Natural killer cell (primary cell): ENCODE data around the gene ATP1A4. TPM values are rescaled to one million over a fixed set of nuclear protein-coding genes. Genes with fewer than 3 reads are reported as not detected.
"Not testable (repeated sequence)": the region's sequence is repeated elsewhere in the genome, so short reads cannot be mapped to it uniquely, and the experiment has no call there.

Source experiments
- ATAC-seq, 3 donors: fragments of 150-1000 bp in 2 of 3; fragments of 200-7000 bp in 1 of 3; cut with Tn5 transposase; 1 replicate in 1 of 3; 2 replicates in 2 of 3; pipeline ENCODE4 v1.10.0; 2021; ENCODE audit warnings: mild to moderate bottlenecking in 2 of 3, moderate library complexity in 2 of 3
- DNase-seq, 2 donors: peaks; one replicate each; pipeline versions ENCODE4 v3.0.0 to v3.0.0-alpha.2; 2013 to 2021; ENCODE audit warnings: mixed read lengths in 1 of 2
- H3K27ac ChIP-seq: one replicate; pipeline ENCODE4 v1.5.1; 2013; ENCODE audit warnings: mild to moderate bottlenecking, low read length
- H3K27me3 ChIP-seq: one replicate; pipeline ENCODE4 v1.6.1; 2013; ENCODE audit warnings: low read length; ENCODE audit not compliant: control insufficient read depth, insufficient read depth
- H3K36me3 ChIP-seq: one replicate; pipeline ENCODE4 v1.6.1; 2013; ENCODE audit warnings: low read length; ENCODE audit not compliant: control insufficient read depth, insufficient read depth
- H3K4me1 ChIP-seq: one replicate; pipeline ENCODE4 v1.6.1; 2013; ENCODE audit warnings: low read length; ENCODE audit not compliant: control insufficient read depth, insufficient read depth
- H3K4me3 ChIP-seq: one replicate; pipeline ENCODE4 v1.5.1; 2013; ENCODE audit warnings: low read length
- H3K9me3 ChIP-seq: one replicate; pipeline ENCODE4 v1.6.1; 2013; ENCODE audit warnings: low read length; ENCODE audit not compliant: control insufficient read depth, insufficient read depth
- H3K27ac Mint-ChIP-seq, 2 donors: one replicate each; pipeline ENCODE4 v1.8.0; 2022; ENCODE audit warnings: mild to moderate bottlenecking in 2 of 2, mixed read lengths in 2 of 2, moderate library complexity in 1 of 2
- H3K27me3 Mint-ChIP-seq, 2 donors: one replicate each; pipeline ENCODE4 v1.8.0; 2022; ENCODE audit warnings: low read depth in 2 of 2, mixed read lengths in 2 of 2
- H3K36me3 Mint-ChIP-seq: one replicate; pipeline ENCODE4 v1.8.0; 2022; ENCODE audit warnings: mixed read lengths
- H3K4me1 Mint-ChIP-seq, 2 donors: one replicate each; pipeline ENCODE4 v1.8.0; 2022; ENCODE audit warnings: mixed read lengths in 2 of 2
- H3K4me3 Mint-ChIP-seq: one replicate; pipeline ENCODE4 v1.8.0; 2022; ENCODE audit warnings: mild to moderate bottlenecking, moderate library complexity, mixed read lengths
- H3K9me3 Mint-ChIP-seq, 2 donors: one replicate each; pipeline ENCODE4 v1.8.0; 2022; ENCODE audit warnings: mixed read lengths in 2 of 2
- WGBS: methylation state at CpG from one replicate; pipeline ENCODE4 v1.1.7; 2013; ENCODE audit warnings: missing lambda C conversion rate; ENCODE audit not compliant: insufficient coverage; 5-methylcytosine and 5-hydroxymethylcytosine counted together
- intact Hi-C: fragments of 100-400 bp; cut with micrococcal nuclease; formaldehyde crosslinking; loops from one replicate; pipeline ENCODE4 v1.14.2; 2022
- total RNA-seq, 4 donors: library from RNA; stranded (reverse); fragments of 120-200 nt in 1 of 4; gene quantifications; one replicate each; pipeline versions ENCODE4 v1.2.3 to v1.2.4, GENCODE V29; 2013 to 2022
- TF ChIP-seq, protein P1 (sequence below): fragments of 200-600 bp; IDR thresholded peaks from one replicate; pipeline ENCODE4 v1.8.0; 2022; ENCODE audit warnings: antibody characterized with exemption

The ATP1A4 gene
- total RNA-seq, 3 donors from 2014 or later (not counting 1 experiment from before 2014, with no cell fraction given): not detected

DNA sequence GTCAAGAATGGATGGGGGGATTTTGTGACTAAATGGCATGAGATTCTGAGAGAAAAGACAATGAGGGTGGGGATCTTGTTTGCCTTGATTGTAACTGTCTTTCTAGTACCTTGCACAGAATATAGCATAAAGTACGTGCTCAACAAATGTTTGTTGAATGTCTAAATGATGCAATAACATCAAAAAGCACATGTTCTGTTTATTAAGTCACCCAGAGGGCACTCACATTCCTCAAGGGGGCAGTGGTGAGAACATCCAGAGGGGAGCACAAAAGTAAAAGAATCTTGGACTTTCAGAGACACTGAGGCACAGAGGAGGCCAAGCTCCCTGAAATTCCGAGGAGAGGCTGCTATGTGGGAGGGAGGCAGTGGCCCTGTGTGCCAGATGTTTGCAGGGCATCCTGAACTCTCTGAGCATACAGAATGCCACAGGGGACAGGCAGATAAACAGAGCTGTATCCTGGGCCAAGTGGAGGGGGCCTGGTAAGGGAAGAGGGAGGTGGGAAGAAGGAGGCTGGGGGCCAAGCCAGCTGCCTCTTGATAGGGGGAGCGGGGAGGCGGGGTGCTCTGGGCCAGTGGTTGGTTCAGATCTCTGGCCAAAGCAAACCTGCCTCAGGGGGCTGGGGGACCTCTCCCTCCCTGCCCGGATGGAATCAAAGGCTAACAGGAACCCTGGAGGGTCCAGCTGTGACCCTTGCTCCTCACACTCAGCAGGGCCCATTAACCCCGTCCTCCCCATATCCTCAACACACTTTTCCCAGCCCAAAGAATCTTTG is 42.3 kb upstream of the ATP1A4 start:
- no peak overlapping the region for H3K4me3 Mint-ChIP-seq
- peaks cover 6 to 18% of the 10 kb centered on the region in 2 donors for H3K27me3 Mint-ChIP-seq
- no peak overlapping the region for H3K27ac ChIP-seq
- 74% methylated on average over 6 of the region's 6 CpGs for WGBS
- peak in 2 of 3 donors; percentile 58 to 59 for ATAC-seq
- no peaks in the 10 kb centered on the region for H3K4me1 Mint-ChIP-seq
- H3K36me3 ChIP-seq: no peaks in the 10 kb centered on the region
- no peak overlapping the region for H3K27ac Mint-ChIP-seq
- peak in 1 of 2 donors; percentile 67 for DNase-seq
- no peaks in the 10 kb centered on the region for H3K27me3 ChIP-seq
- intact Hi-C loops: loop anchor here (2.0 kb wide), 1 partner anchor 144 kb away; no protein-coding TSS in a partner anchor
- no peaks in the 10 kb centered on the region for H3K36me3 Mint-ChIP-seq
- TF ChIP-seq, protein P1, sequence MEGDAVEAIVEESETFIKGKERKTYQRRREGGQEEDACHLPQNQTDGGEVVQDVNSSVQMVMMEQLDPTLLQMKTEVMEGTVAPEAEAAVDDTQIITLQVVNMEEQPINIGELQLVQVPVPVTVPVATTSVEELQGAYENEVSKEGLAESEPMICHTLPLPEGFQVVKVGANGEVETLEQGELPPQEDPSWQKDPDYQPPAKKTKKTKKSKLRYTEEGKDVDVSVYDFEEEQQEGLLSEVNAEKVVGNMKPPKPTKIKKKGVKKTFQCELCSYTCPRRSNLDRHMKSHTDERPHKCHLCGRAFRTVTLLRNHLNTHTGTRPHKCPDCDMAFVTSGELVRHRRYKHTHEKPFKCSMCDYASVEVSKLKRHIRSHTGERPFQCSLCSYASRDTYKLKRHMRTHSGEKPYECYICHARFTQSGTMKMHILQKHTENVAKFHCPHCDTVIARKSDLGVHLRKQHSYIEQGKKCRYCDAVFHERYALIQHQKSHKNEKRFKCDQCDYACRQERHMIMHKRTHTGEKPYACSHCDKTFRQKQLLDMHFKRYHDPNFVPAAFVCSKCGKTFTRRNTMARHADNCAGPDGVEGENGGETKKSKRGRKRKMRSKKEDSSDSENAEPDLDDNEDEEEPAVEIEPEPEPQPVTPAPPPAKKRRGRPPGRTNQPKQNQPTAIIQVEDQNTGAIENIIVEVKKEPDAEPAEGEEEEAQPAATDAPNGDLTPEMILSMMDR: no peak
- no peak overlapping the region for H3K4me3 ChIP-seq
- H3K9me3 ChIP-seq: no peaks in the 10 kb centered on the region
- H3K9me3 Mint-ChIP-seq: no peaks in the 10 kb centered on the region
- H3K4me1 ChIP-seq: no peaks in the 10 kb centered on the region

DNA sequence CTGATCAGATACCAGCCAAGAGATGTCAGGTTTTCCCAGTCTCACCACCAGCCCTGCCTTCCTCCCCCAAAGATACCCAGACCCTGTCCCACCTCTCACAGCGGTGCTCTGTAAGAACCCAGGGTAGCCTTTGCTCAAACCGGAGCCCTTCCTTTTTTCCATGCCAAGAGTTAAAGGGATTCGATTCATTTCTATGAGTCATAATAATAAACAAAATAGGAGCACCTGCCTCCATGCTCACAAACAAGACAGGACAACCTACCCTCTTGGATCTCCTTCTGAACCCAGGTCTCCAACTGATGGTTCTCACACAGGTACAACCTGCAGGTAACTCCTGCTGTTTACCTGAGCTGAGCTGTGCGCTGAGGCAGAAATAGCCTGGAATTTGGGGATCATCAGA is 41.7 kb upstream of the ATP1A4 start:
- Histone ChIP-seq H3K27me3 (no peaks in the 10 kb centered on the region), H3K4me1 (no peaks in the 10 kb centered on the region), H3K9me3 (no peaks in the 10 kb centered on the region), H3K36me3 (no peaks in the 10 kb centered on the region), H3K27ac (no peak overlapping the region), H3K4me3 (no peak overlapping the region)
- Mint-ChIP-seq H3K9me3 (no peaks in the 10 kb centered on the region), H3K27ac (no peak overlapping the region), H3K27me3 (peaks cover 6 to 18% of the 10 kb centered on the region in 2 donors), H3K4me3 (no peak overlapping the region), H3K36me3 (no peaks in the 10 kb centered on the region), H3K4me1 (no peaks in the 10 kb centered on the region)
- DNase-seq (no peak), ATAC-seq (no peak)
- TF ChIP-seq, protein P1: no peak
- intact Hi-C loops: loop anchor here (2.0 kb wide), 1 partner anchor 143 kb away; no protein-coding TSS in a partner anchor
- WGBS: 88% methylated on average over 4 of the region's 4 CpGs

DNA sequence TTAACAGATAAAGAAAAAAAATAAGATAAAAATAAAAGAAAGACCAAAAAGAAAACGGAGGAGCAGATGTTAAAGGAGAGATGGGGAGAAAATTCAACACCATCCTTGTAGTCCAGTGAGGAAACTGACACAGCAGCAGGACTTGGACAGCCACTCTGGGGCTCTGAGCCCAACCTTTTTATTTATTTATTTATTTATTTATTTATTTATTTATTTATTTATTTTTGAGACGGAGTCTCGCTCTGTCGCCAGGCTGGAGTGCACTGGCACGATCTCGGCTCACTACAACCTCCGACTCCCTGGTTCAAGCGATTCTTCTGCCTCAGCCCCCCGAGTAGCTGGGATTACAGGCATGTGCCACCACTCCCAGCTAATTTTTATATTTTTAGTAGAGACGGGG is 39.9 kb upstream of the ATP1A4 start:
- not testable (repeated sequence) for ATAC-seq

DNA sequence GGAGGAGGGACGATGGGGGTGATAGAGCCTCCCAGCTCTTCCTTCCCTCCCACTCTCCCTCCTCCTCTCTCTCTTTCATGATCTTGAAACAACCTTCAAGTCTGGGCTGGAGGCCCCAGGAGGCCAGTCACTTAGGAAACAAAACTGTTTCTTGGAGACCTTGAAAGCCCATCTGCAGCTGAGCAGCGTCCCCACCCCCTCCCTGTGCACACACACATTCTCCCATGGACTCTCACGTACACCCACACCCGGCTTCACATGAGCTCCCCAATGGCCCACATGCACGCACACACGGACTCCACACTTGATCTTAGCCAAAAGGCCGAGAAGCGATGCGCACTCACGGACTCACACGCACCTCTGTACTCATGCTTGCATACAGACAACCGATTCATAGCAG is 39.0 kb upstream of the ATP1A4 start:
- no peak overlapping the region for H3K4me3 ChIP-seq
- DNase-seq (no peak), ATAC-seq (no peak)
- H3K27ac ChIP-seq: no peak overlapping the region
- no peaks in the 10 kb centered on the region for H3K4me1 ChIP-seq
- WGBS: 90% methylated on average over 11 of the region's 12 CpGs
- no peaks in the 10 kb centered on the region for H3K36me3 Mint-ChIP-seq
- intact Hi-C loops: no loop called here
- no peak overlapping the region for H3K27ac Mint-ChIP-seq
- TF ChIP-seq, protein P1: no peak
- H3K4me1 Mint-ChIP-seq: no peaks in the 10 kb centered on the region
- H3K9me3 ChIP-seq: no peaks in the 10 kb centered on the region
- H3K36me3 ChIP-seq: no peaks in the 10 kb centered on the region
- H3K27me3 ChIP-seq: no peaks in the 10 kb centered on the region
- H3K27me3 Mint-ChIP-seq: peaks cover 6 to 19% of the 10 kb centered on the region in 2 donors
- H3K4me3 Mint-ChIP-seq: no peak overlapping the region
- no peaks in the 10 kb centered on the region for H3K9me3 Mint-ChIP-seq

More for the DNA sequence above, 39.9 kb upstream of the ATP1A4 start:
- H3K4me1 Mint-ChIP-seq, intact Hi-C loops, H3K27ac Mint-ChIP-seq, H3K4me3 ChIP-seq, H3K4me3 Mint-ChIP-seq, DNase-seq, H3K36me3 Mint-ChIP-seq, H3K27me3 ChIP-seq, H3K4me1 ChIP-seq, H3K9me3 ChIP-seq, H3K27ac ChIP-seq, H3K36me3 ChIP-seq, H3K9me3 Mint-ChIP-seq: not testable (repeated sequence)
- 96% methylated on average over 10 of the region's 10 CpGs for WGBS
- peaks cover 6 to 21% of the 10 kb centered on the region in 2 donors for H3K27me3 Mint-ChIP-seq
